GM12878 (cell line): ENCODE data around the gene NUMA1.

Source experiments
- CEBPB ChIP-seq, 2 experiments: fragments of 150-350 bp in 1 of 2; IDR thresholded peaks; 2 replicates each; pipeline ENCODE4 v1.6.1; 2012 to 2014; ENCODE audit warnings: low read depth in 2 of 2, low read length in 2 of 2, borderline replicate concordance in 1 of 2, inconsistent platforms in 1 of 2
- CHD2 ChIP-seq: IDR thresholded peaks from 2 replicates; pipeline ENCODE4 v1.6.1; 2011; ENCODE audit warnings: low read depth, low read length, improper control_type of control experiment, borderline replicate concordance
- EP300 ChIP-seq, 2 experiments: fragments of 150-350 bp in 1 of 2; IDR thresholded peaks; 2 replicates each; pipeline ENCODE4 v1.6.1; 2011 to 2012; ENCODE audit warnings: low read depth in 2 of 2, low read length in 2 of 2, borderline replicate concordance in 1 of 2, improper control_type of control experiment in 1 of 2, inconsistent platforms in 1 of 2; ENCODE audit not compliant: control insufficient read depth in 1 of 2
- EZH2 ChIP-seq: IDR thresholded peaks from 2 replicates; pipeline ENCODE4 v1.6.1; 2012; ENCODE audit warnings: low read depth, mild to moderate bottlenecking, control low read depth, inconsistent platforms, low read length, borderline replicate concordance; ENCODE audit not compliant: control insufficient read depth
- JUND ChIP-seq: IDR thresholded peaks from 2 replicates; pipeline ENCODE4 v1.6.1; 2012; ENCODE audit warnings: low read depth, mild to moderate bottlenecking, low read length, improper control_type of control experiment, moderate library complexity
- RAD21 ChIP-seq: IDR thresholded peaks from 2 replicates; pipeline ENCODE4 v1.6.1; 2011; ENCODE audit warnings: mild to moderate bottlenecking, low read depth, low read length, moderate library complexity; ENCODE audit not compliant: insufficient read depth
- TAF1 ChIP-seq: IDR thresholded peaks from 2 replicates; pipeline ENCODE4 v1.6.1; 2011; ENCODE audit warnings: mild to moderate bottlenecking, low read depth, low read length, borderline replicate concordance
- TF ChIP-seq, protein P1 (sequence below), 3 experiments: IDR thresholded peaks in 2 of 3; conservative IDR thresholded peaks in 1 of 3; 2 replicates each; pipeline ENCODE4 v1.5.1; 2011; ENCODE audit warnings: low read depth in 3 of 3, low read length in 3 of 3, mild to moderate bottlenecking in 3 of 3, control low read depth in 2 of 3, moderate library complexity in 2 of 3, inconsistent platforms in 1 of 3, mixed read lengths in 1 of 3; ENCODE audit not compliant: control insufficient read depth in 2 of 3, insufficient read depth in 1 of 3; ENCODE audit errors: extremely low read depth in 1 of 3

- TF ChIP-seq TAF1, result no peak
- no peak for TF ChIP-seq RAD21
- TF ChIP-seq EP300 (IDR thresholded peaks at IDR 0.05; ENCODE audit: borderline replicate concordance in 1 of 2, control insufficient read depth in 1 of 2, low read depth in 2 of 2, low read length in 2 of 2), result no peak
- TF ChIP-seq, protein P1, sequence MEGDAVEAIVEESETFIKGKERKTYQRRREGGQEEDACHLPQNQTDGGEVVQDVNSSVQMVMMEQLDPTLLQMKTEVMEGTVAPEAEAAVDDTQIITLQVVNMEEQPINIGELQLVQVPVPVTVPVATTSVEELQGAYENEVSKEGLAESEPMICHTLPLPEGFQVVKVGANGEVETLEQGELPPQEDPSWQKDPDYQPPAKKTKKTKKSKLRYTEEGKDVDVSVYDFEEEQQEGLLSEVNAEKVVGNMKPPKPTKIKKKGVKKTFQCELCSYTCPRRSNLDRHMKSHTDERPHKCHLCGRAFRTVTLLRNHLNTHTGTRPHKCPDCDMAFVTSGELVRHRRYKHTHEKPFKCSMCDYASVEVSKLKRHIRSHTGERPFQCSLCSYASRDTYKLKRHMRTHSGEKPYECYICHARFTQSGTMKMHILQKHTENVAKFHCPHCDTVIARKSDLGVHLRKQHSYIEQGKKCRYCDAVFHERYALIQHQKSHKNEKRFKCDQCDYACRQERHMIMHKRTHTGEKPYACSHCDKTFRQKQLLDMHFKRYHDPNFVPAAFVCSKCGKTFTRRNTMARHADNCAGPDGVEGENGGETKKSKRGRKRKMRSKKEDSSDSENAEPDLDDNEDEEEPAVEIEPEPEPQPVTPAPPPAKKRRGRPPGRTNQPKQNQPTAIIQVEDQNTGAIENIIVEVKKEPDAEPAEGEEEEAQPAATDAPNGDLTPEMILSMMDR (IDR thresholded peaks at IDR 0.05 in 2 of 3, conservative IDR thresholded peaks at IDR 0.05 in 1 of 3; ENCODE audit: control insufficient read depth in 2 of 3, extremely low read depth in 1 of 3, insufficient read depth in 1 of 3, low read depth in 3 of 3, low read length in 3 of 3), result no peak
- no peak for TF ChIP-seq CHD2
- no peak for TF ChIP-seq EZH2
- no peak for TF ChIP-seq CEBPB (IDR thresholded peaks at IDR 0.05; ENCODE audit: borderline replicate concordance in 1 of 2, low read depth in 2 of 2, low read length in 2 of 2)
- no peak for TF ChIP-seq JUND
These were observed 19.7 kb upstream of the NUMA1 start for GRCh38 chr11:72100009-72100408.
